Psoas muscle (tissue), 8 donors: Measurements from ENCODE around the gene PLPP4. TPM values are rescaled to one million over a fixed set of nuclear protein-coding genes. Genes with fewer than 3 reads are reported as not detected.

ENCODE experiments used
- ATAC-seq, 4 donors: fragments of 200-7000 bp; cut with Tn5 transposase; one replicate each; pipeline ENCODE4 v1.9.1; 2020; ENCODE audit warnings: moderate library complexity in 3 of 4, mild to moderate bottlenecking in 2 of 4
- DNase-seq, 2 donors: peaks; one replicate each; pipeline ENCODE4 v3.0.0-alpha.2; 2020
- H3K27ac ChIP-seq: fragments of 200-600 bp; one replicate; pipeline ENCODE4 v1.8.0; 2022
- H3K27me3 ChIP-seq, 3 donors: fragments of 200-600 bp in 1 of 3; one replicate each; pipeline versions ENCODE4 v1.6.1 to v1.8.0; 2013 to 2022; ENCODE audit warnings: low read length in 2 of 3, mild to moderate bottlenecking in 2 of 3, moderate library complexity in 1 of 3; ENCODE audit not compliant: insufficient read depth in 3 of 3
- H3K36me3 ChIP-seq, 2 donors: fragments of 200-600 bp in 1 of 2; one replicate each; pipeline versions ENCODE4 v1.6.1 to v1.8.0; 2013 to 2022; ENCODE audit warnings: low read depth in 1 of 2, mild to moderate bottlenecking in 1 of 2, moderate library complexity in 1 of 2; ENCODE audit not compliant: insufficient read depth in 1 of 2
- H3K4me1 ChIP-seq: fragments of 200-600 bp; one replicate; pipeline ENCODE4 v1.8.0; 2022
- H3K4me3 ChIP-seq: fragments of 200-600 bp; one replicate; pipeline ENCODE4 v1.8.0; 2022; ENCODE audit warnings: mild to moderate bottlenecking
- H3K9me3 ChIP-seq: fragments of 200-600 bp; one replicate; pipeline ENCODE4 v1.8.0; 2022
- WGBS, 3 donors: extraction: QIAGEN DNeasy Blood & Tissue Kit; methylation state at CpG; one replicate each; pipeline versions ENCODE4 v1.1.6 to v1.1.7; 2013; 5-methylcytosine and 5-hydroxymethylcytosine counted together
- intact Hi-C, 2 donors: fragments of 100-400 bp; cut with DNase I; formaldehyde crosslinking; loops; one replicate each; pipeline versions ENCODE4 v1.11.0 to v1.14.2; 2022
- polyA plus RNA-seq, 3 donors: library from polyadenylated mRNA; stranded (reverse); fragments of 200-250 nt; gene quantifications; one replicate each; pipeline ENCODE4 v1.2.3, GENCODE V29; 2013
- total RNA-seq, 4 donors: library from RNA; stranded (reverse); fragmentation: NEBNext Ultra II Directional in 2 of 4; extraction: Animal tissue kit (Norgen Biotek cat#: 25700) in 2 of 4; gene quantifications; one replicate each; pipeline versions ENCODE4 v1.2.1 to v1.2.4, GENCODE V29; 2021 to 2023
- TF ChIP-seq, protein P1 (sequence below): fragments of 200-600 bp; IDR thresholded peaks from one replicate; pipeline ENCODE4 v1.8.0; 2022; ENCODE audit warnings: antibody characterized with exemption
- donor health status: healthy with polysubstance abuse.
- donor health status: DM: no; HTN: no; CAD: no; lungs with moderate emphysema.
- donor health status: Bipolar disorder and iron deficiency.
- donor health status: healthy.
- donor health status: DM: yes; HTN: yes; CAD: no.
- donor health status: DM: no; HTN: no; CAD: no.
- donor health status: DM: no; HTN: no; CAD: no.
- donor health status: DM: yes; HTN: yes; CAD: no.

Gene PLPP4
- total and polyA plus RNA-seq, 7 donors = not detected

DNA sequence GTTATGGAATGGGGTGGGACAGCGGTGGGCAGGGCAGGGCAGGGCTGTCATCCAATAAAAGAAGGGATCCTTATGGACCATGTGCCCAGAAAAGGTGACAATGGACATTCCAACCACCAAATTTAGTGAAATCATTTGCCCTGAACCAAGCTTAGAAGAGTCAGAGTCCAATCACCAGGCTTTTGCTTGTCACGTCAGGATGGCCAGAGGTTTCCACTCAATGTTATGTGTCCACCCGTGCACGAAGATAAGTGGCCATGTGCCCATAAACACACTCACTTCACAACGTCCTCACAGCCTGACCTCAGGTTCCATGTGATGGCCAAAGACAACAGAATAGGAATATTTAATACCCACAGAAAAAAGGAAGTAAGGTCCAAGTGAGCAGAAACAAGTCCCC is 36.6 kb upstream of the PLPP4 start:
- no peak for ATAC-seq
- Histone ChIP-seq H3K27me3 (peaks cover 0 to 3% (median 0%) of the 10 kb centered on the region in 3 donors), H3K4me3 (no peak overlapping the region), H3K36me3 (no peaks in the 10 kb centered on the region), H3K27ac (no peak overlapping the region), H3K4me1 (no peaks in the 10 kb centered on the region), H3K9me3 (no peaks in the 10 kb centered on the region)
- intact Hi-C loops = no loop called here
- TF ChIP-seq, protein P1, sequence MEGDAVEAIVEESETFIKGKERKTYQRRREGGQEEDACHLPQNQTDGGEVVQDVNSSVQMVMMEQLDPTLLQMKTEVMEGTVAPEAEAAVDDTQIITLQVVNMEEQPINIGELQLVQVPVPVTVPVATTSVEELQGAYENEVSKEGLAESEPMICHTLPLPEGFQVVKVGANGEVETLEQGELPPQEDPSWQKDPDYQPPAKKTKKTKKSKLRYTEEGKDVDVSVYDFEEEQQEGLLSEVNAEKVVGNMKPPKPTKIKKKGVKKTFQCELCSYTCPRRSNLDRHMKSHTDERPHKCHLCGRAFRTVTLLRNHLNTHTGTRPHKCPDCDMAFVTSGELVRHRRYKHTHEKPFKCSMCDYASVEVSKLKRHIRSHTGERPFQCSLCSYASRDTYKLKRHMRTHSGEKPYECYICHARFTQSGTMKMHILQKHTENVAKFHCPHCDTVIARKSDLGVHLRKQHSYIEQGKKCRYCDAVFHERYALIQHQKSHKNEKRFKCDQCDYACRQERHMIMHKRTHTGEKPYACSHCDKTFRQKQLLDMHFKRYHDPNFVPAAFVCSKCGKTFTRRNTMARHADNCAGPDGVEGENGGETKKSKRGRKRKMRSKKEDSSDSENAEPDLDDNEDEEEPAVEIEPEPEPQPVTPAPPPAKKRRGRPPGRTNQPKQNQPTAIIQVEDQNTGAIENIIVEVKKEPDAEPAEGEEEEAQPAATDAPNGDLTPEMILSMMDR = no peak
- DNase-seq = no peak
- 56 to 74% (median 70%) methylated on average over 5 of the region's 5 CpGs for WGBS, 3 donors

DNA sequence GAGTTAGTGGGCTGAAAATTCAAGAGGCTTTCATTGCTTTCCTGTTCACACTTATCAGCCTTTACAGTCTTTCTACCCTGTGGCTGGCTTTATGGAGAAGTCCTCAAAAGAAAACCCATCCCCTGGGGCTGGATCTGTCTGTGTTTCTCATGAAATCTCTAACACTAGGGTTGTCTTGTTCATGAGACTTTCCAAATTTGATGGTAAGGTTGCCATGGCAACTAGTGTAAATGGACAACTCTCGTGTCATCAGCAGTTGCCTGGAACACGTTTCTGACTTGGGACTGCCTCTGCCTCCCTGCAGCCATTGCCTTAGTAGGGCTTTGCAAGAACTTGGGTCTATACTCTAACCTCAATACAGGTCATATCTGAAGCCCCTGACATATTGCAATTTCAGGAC is 35.8 kb upstream of the PLPP4 start:
- Histone ChIP-seq H3K4me3 (no peak overlapping the region), H3K27me3 (peaks cover 0 to 3% (median 0%) of the 10 kb centered on the region in 3 donors), H3K27ac (no peak overlapping the region), H3K9me3 (no peaks in the 10 kb centered on the region), H3K4me1 (no peaks in the 10 kb centered on the region), H3K36me3 (no peaks in the 10 kb centered on the region)
- ATAC-seq (no peak), DNase-seq (no peak)
- intact Hi-C loops = no loop called here
- 19 to 24% (median 22%) methylated on average over 2 of the region's 2 CpGs for WGBS, 3 donors
- TF ChIP-seq, protein P1 = no peak

DNA sequence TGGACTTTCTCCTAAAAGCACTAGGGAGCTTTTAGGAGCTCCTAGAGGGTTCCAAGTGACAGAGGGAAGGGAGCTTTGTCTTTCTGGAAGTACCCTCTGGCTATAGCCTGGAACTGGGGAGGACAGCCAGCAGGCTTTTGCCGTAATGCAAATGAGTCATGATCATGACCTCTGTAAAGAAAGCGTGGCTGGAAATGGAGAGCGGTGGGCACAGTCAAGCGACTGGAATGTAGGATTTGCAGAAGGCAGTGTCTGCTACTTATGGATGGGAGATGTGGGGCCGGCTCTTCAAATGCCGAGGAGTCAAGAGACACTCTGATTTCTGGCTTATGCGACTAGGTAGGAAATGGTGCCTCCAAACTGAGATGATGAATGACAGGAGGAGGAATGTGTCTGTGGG is 34.6 kb upstream of the PLPP4 start:
- no peak overlapping the region for H3K4me3 ChIP-seq
- DNase-seq = no peak
- no peaks in the 10 kb centered on the region for H3K36me3 ChIP-seq
- TF ChIP-seq, protein P1 = no peak
- peaks cover 0 to 3% (median 0%) of the 10 kb centered on the region in 3 donors for H3K27me3 ChIP-seq
- H3K9me3 ChIP-seq = no peaks in the 10 kb centered on the region
- intact Hi-C loops = no loop called here
- no peak overlapping the region for H3K27ac ChIP-seq
- H3K4me1 ChIP-seq = no peaks in the 10 kb centered on the region
- ATAC-seq = no peak
- WGBS, 3 donors = 81 to 89% (median 81%) methylated on average over 7 of the region's 7 CpGs

DNA sequence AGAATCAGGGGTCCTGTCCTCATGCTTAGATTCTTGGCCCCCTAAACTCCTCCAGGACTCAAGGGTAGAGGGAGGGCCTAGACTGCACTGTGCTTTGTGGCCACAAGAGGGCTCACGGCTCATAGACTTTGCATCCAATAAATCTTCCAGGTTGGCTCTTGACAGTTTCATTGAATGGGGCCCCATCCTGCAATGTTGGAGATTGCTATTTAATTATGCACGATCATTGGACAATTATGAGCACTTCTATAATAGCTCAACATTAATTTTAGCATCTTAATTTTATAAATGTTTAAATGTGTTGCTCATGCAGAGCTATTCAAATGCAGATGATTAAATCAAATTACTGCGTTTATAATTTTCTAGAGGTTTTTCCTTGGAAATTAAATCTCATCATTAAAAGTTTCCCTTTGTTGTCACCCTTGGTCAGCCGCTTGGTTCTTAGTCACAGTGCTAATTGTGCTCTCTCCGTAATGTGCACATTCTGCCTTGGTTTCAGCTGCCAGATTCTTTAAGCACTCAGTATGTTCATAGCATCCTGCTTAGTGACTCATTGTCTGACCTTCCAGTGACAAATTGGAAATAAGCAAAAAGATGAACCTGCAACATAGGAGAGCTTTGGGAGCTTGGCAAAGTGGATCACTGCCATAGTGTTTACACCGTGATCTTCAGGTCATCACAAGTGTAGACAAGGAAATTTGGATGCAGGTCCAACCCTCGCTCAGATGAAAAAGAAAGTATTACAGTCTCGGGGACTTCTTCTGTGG is 33.4 kb upstream of the PLPP4 start:
- ATAC-seq (no peak), DNase-seq (no peak)
- Histone ChIP-seq H3K4me1 (no peaks in the 10 kb centered on the region), H3K27me3 (peaks cover 0 to 3% (median 0%) of the 10 kb centered on the region in 3 donors), H3K36me3 (no peaks in the 10 kb centered on the region), H3K4me3 (no peak overlapping the region), H3K9me3 (no peaks in the 10 kb centered on the region), H3K27ac (no peak overlapping the region)
- WGBS, 3 donors = 63 to 66% (median 65%) methylated on average over 8 of the region's 8 CpGs
- TF ChIP-seq, protein P1 = peak; percentile 51
- intact Hi-C loops = no loop called here

DNA sequence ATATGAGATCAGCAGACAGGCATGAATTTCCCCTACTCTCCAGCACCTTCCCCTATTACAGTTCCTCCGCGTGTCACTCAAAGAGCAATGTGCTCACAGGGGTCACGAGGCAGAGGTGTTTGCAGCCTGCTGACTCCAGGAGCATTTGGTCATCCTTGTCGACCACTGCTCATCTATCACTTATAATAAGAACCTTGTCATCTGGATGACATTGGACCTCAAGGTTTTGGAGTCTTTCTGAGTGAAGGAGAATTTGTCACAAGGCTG is 32.9 kb upstream of the PLPP4 start:
- Histone ChIP-seq H3K4me3 (no peak overlapping the region), H3K4me1 (no peaks in the 10 kb centered on the region), H3K27me3 (peaks cover 0 to 3% (median 0%) of the 10 kb centered on the region in 3 donors), H3K27ac (no peak overlapping the region), H3K9me3 (no peaks in the 10 kb centered on the region), H3K36me3 (no peaks in the 10 kb centered on the region)
- ATAC-seq = no peak
- TF ChIP-seq, protein P1 = no peak
- intact Hi-C loops = no loop called here
- 74 to 77% (median 75%) methylated on average over 4 of the region's 4 CpGs for WGBS, 3 donors
- no peak for DNase-seq
